GM13976 (cell line): ENCODE results near the gene GLI3.

ENCODE experiments used
- DNase-seq: peaks from one replicate; pipeline ENCODE4 v3.0.0; 2012; ENCODE audit warnings: low spot score
- CTCF ChIP-seq: IDR thresholded peaks from 2 replicates; pipeline ENCODE4 v1.5.1; 2012; ENCODE audit warnings: borderline replicate concordance, mild to moderate bottlenecking; ENCODE audit not compliant: insufficient read depth; ENCODE audit errors: extremely low read depth, missing control alignments, control extremely low read depth
- in situ Hi-C: fragments of 300-500 bp; cut with MboI; formaldehyde crosslinking; loops from one replicate; pipeline ENCODE4 v1.12.0; 2022; ENCODE audit warnings: low sequenced_read_pairs, mixed read lengths, inconsistent platforms; ENCODE audit not compliant: unreplicated experiment

GLI3 gene

GRCh38 chr7:42064534-42064933 lies 172.5 kb downstream of the GLI3 start:
- no peak for TF ChIP-seq CTCF
- in situ Hi-C loops: no loop called here
- DNase-seq: no peak

GRCh38 chr7:42059275-42059674 lies 177.7 kb downstream of the GLI3 start:
- in situ Hi-C loops: no loop called here
- no peak for TF ChIP-seq CTCF
- DNase-seq: no peak

DNA sequence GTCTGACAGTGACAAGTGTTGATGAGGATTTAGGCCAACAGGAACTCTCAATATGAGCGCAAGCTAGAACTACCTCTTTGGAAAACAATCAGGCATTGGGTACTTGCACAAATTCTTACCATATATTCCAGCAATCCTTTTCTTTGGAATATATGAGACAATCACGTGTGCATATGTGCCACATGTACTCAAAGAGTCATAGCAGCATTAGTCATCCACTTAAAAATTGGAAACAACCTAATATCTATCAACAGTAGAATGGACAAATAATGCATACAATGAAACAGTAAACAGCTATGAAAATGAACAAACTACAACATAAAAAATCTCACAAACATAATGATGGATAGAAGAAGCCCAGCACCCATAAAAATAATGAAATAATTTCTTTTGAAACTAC lies 179.7 kb downstream of the GLI3 start:
- no peak for DNase-seq
- in situ Hi-C loops: no loop called here
- no peak for TF ChIP-seq CTCF

DNA sequence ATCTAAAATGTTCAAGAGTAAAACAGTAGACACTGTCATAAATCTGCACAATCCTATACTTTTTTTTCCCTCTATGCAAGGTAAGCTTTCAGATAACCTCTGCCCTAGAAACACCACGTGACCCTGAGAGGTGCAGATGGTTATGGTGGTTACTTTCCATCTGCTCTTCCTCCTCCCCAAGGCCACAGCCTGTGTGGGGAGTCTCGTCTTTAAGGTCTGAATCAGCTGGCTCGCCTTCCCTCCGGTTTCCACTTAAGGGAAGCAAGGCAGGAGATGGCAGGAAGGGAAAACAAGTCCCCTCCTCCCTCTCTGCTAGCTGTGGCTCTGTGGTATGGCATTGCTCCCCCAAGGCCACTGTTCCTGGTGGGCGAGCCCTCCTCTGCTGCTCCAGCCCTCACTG lies 181.8 kb downstream of the GLI3 start:
- in situ Hi-C loops: no loop called here
- TF ChIP-seq CTCF: no peak
- DNase-seq: no peak

DNA sequence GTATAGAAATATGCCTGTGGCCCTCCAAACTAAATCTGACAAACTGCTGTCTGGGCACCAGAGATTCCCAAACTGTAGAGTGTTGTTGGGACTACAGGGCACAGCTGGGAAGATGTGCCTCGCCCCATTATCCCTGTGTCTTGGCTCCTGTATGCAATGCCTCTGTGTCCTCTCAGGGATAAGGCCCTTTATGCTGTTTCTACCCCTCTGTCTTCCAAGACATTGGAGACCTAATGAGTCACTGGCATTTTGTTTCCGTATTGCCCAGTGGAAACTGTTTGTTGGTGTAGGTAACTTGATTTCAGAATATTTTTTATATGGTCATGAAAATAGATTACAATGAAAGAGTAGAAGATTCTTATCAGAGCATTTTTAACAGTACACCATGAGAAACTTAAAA lies 183.2 kb downstream of the GLI3 start:
- in situ Hi-C loops: no loop called here
- no peak for TF ChIP-seq CTCF
- DNase-seq: no peak

GRCh38 chr7:42049761-42050160 lies 187.2 kb downstream of the GLI3 start:
- in situ Hi-C loops: no loop called here
- TF ChIP-seq CTCF: no peak
- no peak for DNase-seq

GRCh38 chr7:42046483-42046882 lies 190.5 kb downstream of the GLI3 start:
- DNase-seq: no peak
- in situ Hi-C loops: no loop called here
- TF ChIP-seq CTCF: no peak
